MM.1S (cell line): ENCODE results near the gene RBM18.

ENCODE experiments used
- DNase-seq: peaks from one replicate; pipeline ENCODE4 v3.0.0-alpha.2; 2015
- H2AFZ ChIP-seq: fragments of 300-600 bp; sonication (generic); 2 replicates; pipeline ENCODE4 v1.6.0; 2016; ENCODE audit warnings: antibody characterized with exemption, low read length
- H3F3A ChIP-seq: fragments of 300-600 bp; sonication (generic); 2 replicates; pipeline ENCODE4 v1.6.1; 2016; ENCODE audit warnings: mild to moderate bottlenecking, antibody characterized with exemption, low read length, moderate library complexity, mixed read lengths; ENCODE audit not compliant: insufficient read depth
- H3K27ac ChIP-seq: fragments of 300-600 bp; sonication (generic); 2 replicates; pipeline ENCODE4 v1.5.1; 2016; ENCODE audit warnings: mild to moderate bottlenecking, low read length
- H3K27me3 ChIP-seq: fragments of 300-600 bp; sonication (generic); replicated peaks from 2 replicates; pipeline ENCODE4 v1.6.0; 2016; ENCODE audit warnings: low read length; ENCODE audit not compliant: insufficient read depth
- H3K36me3 ChIP-seq: fragments of 300-600 bp; sonication (generic); replicated peaks from 2 replicates; pipeline ENCODE4 v1.6.1; 2016; ENCODE audit warnings: mild to moderate bottlenecking, low read length, mixed read lengths; ENCODE audit not compliant: insufficient read depth
- H3K4me1 ChIP-seq: fragments of 300-600 bp; sonication (generic); 2 replicates; pipeline ENCODE4 v1.6.1; 2016; ENCODE audit warnings: low read length, mixed read lengths
- H3K4me2 ChIP-seq: fragments of 300-600 bp; sonication (generic); 2 replicates; pipeline ENCODE4 v1.6.0; 2016; ENCODE audit warnings: low read depth, low read length
- H3K4me3 ChIP-seq: fragments of 300-600 bp; sonication (generic); 2 replicates; pipeline ENCODE4 v1.5.1; 2016; ENCODE audit warnings: low read length, mixed read lengths
- H3K79me2 ChIP-seq: fragments of 300-600 bp; sonication (generic); 2 replicates; pipeline ENCODE4 v1.6.1; 2016; ENCODE audit warnings: mixed run types, low read length, mixed read lengths
- H3K9ac ChIP-seq: fragments of 300-600 bp; sonication (generic); 2 replicates; pipeline ENCODE4 v1.6.1; 2016; ENCODE audit warnings: low read length, mixed read lengths
- H3K9me2 ChIP-seq: fragments of 300-600 bp; sonication (generic); replicated peaks from 2 replicates; pipeline ENCODE4 v1.6.1; 2016; ENCODE audit warnings: mild to moderate bottlenecking, low read length, mixed read lengths; ENCODE audit not compliant: insufficient read depth
- H3K9me3 ChIP-seq: fragments of 300-600 bp; sonication (generic); replicated peaks from 2 replicates; pipeline ENCODE4 v1.6.1; 2016; ENCODE audit warnings: mild to moderate bottlenecking, low read length, mixed read lengths; ENCODE audit not compliant: insufficient read depth
- H4K20me1 ChIP-seq: fragments of 300-600 bp; sonication (generic); 2 replicates; pipeline ENCODE4 v1.6.1; 2016; ENCODE audit warnings: mild to moderate bottlenecking, low read length, moderate library complexity, mixed read lengths; ENCODE audit not compliant: insufficient read depth
- EZH2 ChIP-seq: fragments of 300-600 bp; sonication (generic); optimal IDR thresholded peaks from 2 replicates; pipeline ENCODE3; 2017; ENCODE audit warnings: low read depth, mild to moderate bottlenecking, antibody characterized with exemption, low read length, mixed read lengths
- EZH2phosphoT487 ChIP-seq: fragments of 300-600 bp; sonication (generic); IDR thresholded peaks from 2 replicates; pipeline ENCODE4 v1.6.1; 2018; ENCODE audit warnings: antibody characterized with exemption, low read length
- TF ChIP-seq, protein P1 (sequence below): fragments of 300-600 bp; sonication (generic); IDR thresholded peaks from 2 replicates; pipeline ENCODE4 v1.5.1; 2016; ENCODE audit warnings: antibody characterized with exemption, low read length, mixed read lengths

The RBM18 gene

DNA sequence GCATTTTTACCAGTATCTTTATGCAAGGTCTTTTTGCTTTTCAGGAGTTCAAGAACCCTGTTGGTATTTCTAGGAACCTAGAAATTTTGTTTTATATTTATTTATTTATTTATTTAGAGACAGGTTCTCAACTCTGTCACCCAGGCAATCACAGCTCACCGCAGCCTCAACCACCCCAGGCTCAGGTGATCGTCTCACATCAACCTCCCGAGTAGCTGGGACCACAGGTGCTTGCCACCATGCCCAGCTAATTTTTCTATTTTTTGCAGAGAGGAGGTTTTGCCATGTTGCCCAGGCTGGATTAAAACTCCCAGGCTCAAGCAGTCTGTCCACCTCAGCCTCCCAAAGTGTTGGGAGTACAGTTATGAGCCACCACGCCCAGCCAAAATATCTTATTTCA, 68.8 kb downstream of the RBM18 start:
- Histone ChIP-seq H3K9me2 (no peaks in the 10 kb centered on the region), H3K27me3 (no peaks in the 10 kb centered on the region), H3K4me1 (no peaks in the 10 kb centered on the region), H3K4me2 (no peak overlapping the region), H3K4me3 (no peak overlapping the region), H3F3A (no peaks in the 10 kb centered on the region), H2AFZ (no peak overlapping the region), H3K9me3 (no peaks in the 10 kb centered on the region), H3K36me3 (no peaks in the 10 kb centered on the region), H4K20me1 (no peaks in the 10 kb centered on the region), H3K27ac (no peak overlapping the region), H3K9ac (no peak overlapping the region), H3K79me2 (no peaks in the 10 kb centered on the region)
- DNase-seq: no peak
- TF ChIP-seq EZH2phosphoT487 (no peak), EZH2 (no peak)
- TF ChIP-seq, protein P1, sequence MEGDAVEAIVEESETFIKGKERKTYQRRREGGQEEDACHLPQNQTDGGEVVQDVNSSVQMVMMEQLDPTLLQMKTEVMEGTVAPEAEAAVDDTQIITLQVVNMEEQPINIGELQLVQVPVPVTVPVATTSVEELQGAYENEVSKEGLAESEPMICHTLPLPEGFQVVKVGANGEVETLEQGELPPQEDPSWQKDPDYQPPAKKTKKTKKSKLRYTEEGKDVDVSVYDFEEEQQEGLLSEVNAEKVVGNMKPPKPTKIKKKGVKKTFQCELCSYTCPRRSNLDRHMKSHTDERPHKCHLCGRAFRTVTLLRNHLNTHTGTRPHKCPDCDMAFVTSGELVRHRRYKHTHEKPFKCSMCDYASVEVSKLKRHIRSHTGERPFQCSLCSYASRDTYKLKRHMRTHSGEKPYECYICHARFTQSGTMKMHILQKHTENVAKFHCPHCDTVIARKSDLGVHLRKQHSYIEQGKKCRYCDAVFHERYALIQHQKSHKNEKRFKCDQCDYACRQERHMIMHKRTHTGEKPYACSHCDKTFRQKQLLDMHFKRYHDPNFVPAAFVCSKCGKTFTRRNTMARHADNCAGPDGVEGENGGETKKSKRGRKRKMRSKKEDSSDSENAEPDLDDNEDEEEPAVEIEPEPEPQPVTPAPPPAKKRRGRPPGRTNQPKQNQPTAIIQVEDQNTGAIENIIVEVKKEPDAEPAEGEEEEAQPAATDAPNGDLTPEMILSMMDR: no peak

DNA sequence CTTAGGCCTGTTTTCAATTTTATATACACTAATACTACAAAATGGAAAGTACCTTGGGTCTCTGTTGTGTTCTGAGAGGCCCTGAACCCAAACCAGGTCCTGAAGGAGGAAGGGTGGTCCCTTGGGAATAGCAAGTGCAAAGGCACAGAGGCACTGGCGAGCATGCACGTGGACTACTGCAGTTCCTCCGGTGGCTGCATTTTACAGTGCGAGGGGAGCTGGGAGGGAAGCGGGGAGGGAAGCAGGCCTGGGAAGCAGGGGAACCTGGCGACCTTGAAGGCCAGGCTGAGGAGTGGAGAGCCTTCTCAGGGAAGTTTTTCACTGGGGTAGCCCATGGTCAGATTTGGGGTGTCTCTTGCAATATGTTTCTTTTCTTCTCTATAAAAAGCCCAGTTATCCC, 71.0 kb downstream of the RBM18 start:
- no peak overlapping the region for H2AFZ ChIP-seq
- no peak overlapping the region for H3K27ac ChIP-seq
- H3K9me2 ChIP-seq: no peaks in the 10 kb centered on the region
- H3K9ac ChIP-seq: no peak overlapping the region
- TF ChIP-seq, protein P1: no peak
- no peak for TF ChIP-seq EZH2phosphoT487
- no peak for TF ChIP-seq EZH2
- no peaks in the 10 kb centered on the region for H3F3A ChIP-seq
- no peaks in the 10 kb centered on the region for H3K27me3 ChIP-seq
- H3K79me2 ChIP-seq: no peaks in the 10 kb centered on the region
- no peak for DNase-seq
- H3K9me3 ChIP-seq: no peaks in the 10 kb centered on the region
- no peak overlapping the region for H3K4me3 ChIP-seq
- no peak overlapping the region for H3K4me2 ChIP-seq
- no peaks in the 10 kb centered on the region for H4K20me1 ChIP-seq
- no peaks in the 10 kb centered on the region for H3K4me1 ChIP-seq
- H3K36me3 ChIP-seq: no peaks in the 10 kb centered on the region

DNA sequence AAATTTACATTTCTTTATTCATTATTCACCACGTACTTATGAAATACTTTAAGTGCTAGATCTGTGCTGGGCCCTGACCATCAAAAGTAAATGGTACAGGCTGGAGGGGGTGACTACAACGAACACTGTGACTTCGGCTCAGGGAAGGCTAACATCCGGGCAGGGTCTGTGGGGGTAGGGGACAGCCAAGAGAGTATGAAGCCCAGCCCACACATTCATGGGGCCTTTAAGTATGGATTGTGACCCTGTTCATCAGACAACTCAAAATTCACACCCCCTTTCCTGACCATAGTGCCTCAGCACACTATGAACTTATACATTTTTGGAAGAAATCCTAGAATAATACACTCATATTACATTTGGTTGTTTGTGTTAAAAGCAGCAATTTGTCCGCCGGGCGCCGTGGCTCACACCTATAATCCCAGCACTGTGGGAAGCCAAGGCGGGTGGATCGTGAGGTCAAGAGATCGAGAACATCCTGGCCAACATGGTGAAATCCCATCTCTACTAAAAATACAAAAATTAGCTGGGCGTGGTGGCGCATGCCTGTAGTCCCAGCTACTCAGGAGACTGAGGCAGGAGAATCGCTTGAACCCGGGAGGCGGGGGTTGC, 71.6 kb downstream of the RBM18 start:
- Histone ChIP-seq H4K20me1 (no peaks in the 10 kb centered on the region), H3K4me2 (no peak overlapping the region), H3K9ac (no peak overlapping the region), H3F3A (no peaks in the 10 kb centered on the region), H3K27me3 (no peaks in the 10 kb centered on the region), H3K27ac (no peak overlapping the region), H2AFZ (no peak overlapping the region), H3K9me3 (no peaks in the 10 kb centered on the region), H3K4me1 (no peaks in the 10 kb centered on the region), H3K4me3 (no peak overlapping the region), H3K79me2 (no peaks in the 10 kb centered on the region), H3K36me3 (no peaks in the 10 kb centered on the region), H3K9me2 (no peaks in the 10 kb centered on the region)
- TF ChIP-seq EZH2: no peak
- no peak for TF ChIP-seq EZH2phosphoT487
- TF ChIP-seq, protein P1: no peak
- no peak for DNase-seq
